Mesenchymal stem cell (in vitro differentiated cells and primary cell): ENCODE measurements around the gene PHF1.
A peak's percentile ranks its signal among the peaks of the same experiment; 100 is the strongest.

Experiments used
- DNase-seq: peaks from one replicate; pipeline ENCODE4 v3.0.0-alpha.2; 2013
- H2AFZ ChIP-seq: one replicate; pipeline ENCODE4 v1.6.1; 2013; ENCODE audit warnings: low read depth, mild to moderate bottlenecking, control low read depth, inconsistent platforms, low read length, moderate library complexity
- H2AK5ac ChIP-seq: 2 replicates; pipeline ENCODE4 v1.6.1; 2013; ENCODE audit warnings: low read length, moderate library complexity, mild to moderate bottlenecking, inconsistent platforms; ENCODE audit not compliant: severe bottlenecking
- H2BK120ac ChIP-seq: one replicate; pipeline ENCODE4 v1.6.1; 2013; ENCODE audit warnings: low read depth, mild to moderate bottlenecking, inconsistent platforms, low read length, moderate library complexity
- H2BK12ac ChIP-seq, 2 experiments: one replicate each; pipeline ENCODE4 v1.6.1; 2013; ENCODE audit warnings: inconsistent platforms in 2 of 2, low read length in 2 of 2, mild to moderate bottlenecking in 2 of 2, moderate library complexity in 2 of 2, control low read depth in 1 of 2
- H2BK15ac ChIP-seq: one replicate; pipeline ENCODE4 v1.6.1; 2013; ENCODE audit warnings: mild to moderate bottlenecking, low read depth, inconsistent platforms; ENCODE audit not compliant: poor library complexity, severe bottlenecking
- H2BK5ac ChIP-seq: 2 replicates; pipeline ENCODE4 v1.6.1; 2013; ENCODE audit warnings: low read depth, mild to moderate bottlenecking, low read length, control low read depth, inconsistent platforms; ENCODE audit not compliant: poor library complexity, severe bottlenecking
- H3K14ac ChIP-seq, 2 experiments: one replicate each; pipeline ENCODE4 v1.6.1; 2013; ENCODE audit warnings: inconsistent platforms in 2 of 2, low read length in 2 of 2, control low read depth in 1 of 2, mild to moderate bottlenecking in 1 of 2, moderate library complexity in 1 of 2
- H3K18ac ChIP-seq, 2 experiments: one replicate each; pipeline ENCODE4 v1.6.1; 2013; ENCODE audit warnings: inconsistent platforms in 2 of 2, low read length in 2 of 2, control low read depth in 1 of 2, low read depth in 1 of 2, mild to moderate bottlenecking in 1 of 2
- H3K23ac ChIP-seq, 2 experiments: one replicate each; pipeline ENCODE4 v1.6.1; 2013; ENCODE audit warnings: inconsistent platforms in 2 of 2, low read length in 2 of 2, mild to moderate bottlenecking in 2 of 2, moderate library complexity in 2 of 2, control low read depth in 1 of 2
- H3K27ac ChIP-seq: 2 replicates; pipeline ENCODE4 v1.5.1; 2013; ENCODE audit warnings: mild to moderate bottlenecking, moderate library complexity, low read length, control low read depth, inconsistent platforms; ENCODE audit not compliant: poor library complexity, severe bottlenecking
- H3K27me3 ChIP-seq, 2 experiments: 2 replicates each; pipeline versions ENCODE4 v1.6.1 to v1.7.0; 2013; ENCODE audit warnings: low read length in 2 of 2, mild to moderate bottlenecking in 2 of 2, moderate library complexity in 2 of 2, control low read depth in 1 of 2, inconsistent platforms in 1 of 2; ENCODE audit not compliant: control insufficient read depth in 1 of 2, insufficient read depth in 1 of 2
- H3K36me3 ChIP-seq, 2 experiments: 2 replicates each; pipeline versions ENCODE4 v1.6.1 to v1.7.0; 2013; ENCODE audit warnings: low read length in 2 of 2, control low read depth in 1 of 2, inconsistent platforms in 1 of 2, low read depth in 1 of 2, mild to moderate bottlenecking in 1 of 2; ENCODE audit not compliant: insufficient read depth in 2 of 2, control insufficient read depth in 1 of 2
- H3K4ac ChIP-seq, 2 experiments: one replicate each; pipeline ENCODE4 v1.6.1; 2013; ENCODE audit warnings: inconsistent platforms in 2 of 2, low read length in 2 of 2, mild to moderate bottlenecking in 2 of 2, moderate library complexity in 2 of 2, control low read depth in 1 of 2, low read depth in 1 of 2
- H3K4me1 ChIP-seq: 2 replicates; pipeline ENCODE4 v1.6.1; 2013; ENCODE audit warnings: low read depth, low read length, control low read depth; ENCODE audit not compliant: control insufficient read depth, insufficient read depth
- H3K4me2 ChIP-seq: 2 replicates; pipeline ENCODE4 v1.6.1; 2013; ENCODE audit warnings: low read length, mild to moderate bottlenecking, inconsistent platforms; ENCODE audit not compliant: poor library complexity, severe bottlenecking
- H3K4me3 ChIP-seq, 2 experiments: 2 replicates each; pipeline versions ENCODE4 v1.5.1 to v1.7.0; 2013; ENCODE audit warnings: low read length in 2 of 2, mild to moderate bottlenecking in 2 of 2, control low read depth in 1 of 2, low read depth in 1 of 2; ENCODE audit not compliant: insufficient read depth in 1 of 2
- H3K79me1 ChIP-seq: replicated peaks from 2 replicates; pipeline ENCODE4 v1.6.1; 2013; ENCODE audit warnings: mild to moderate bottlenecking, control low read depth, low read length, inconsistent platforms; ENCODE audit not compliant: poor library complexity, severe bottlenecking
- H3K9ac ChIP-seq: 2 replicates; pipeline ENCODE4 v1.7.0; 2013; ENCODE audit warnings: mild to moderate bottlenecking, low read length, moderate library complexity
- H3K9me3 ChIP-seq: 2 replicates; pipeline ENCODE4 v1.7.0; 2013; ENCODE audit warnings: mild to moderate bottlenecking, low read length; ENCODE audit not compliant: control insufficient read depth
- H4K8ac ChIP-seq: one replicate; pipeline ENCODE4 v1.6.1; 2013; ENCODE audit warnings: inconsistent platforms, mild to moderate bottlenecking, low read length, moderate library complexity
- H4K91ac ChIP-seq: one replicate; pipeline ENCODE4 v1.6.1; 2013; ENCODE audit warnings: mild to moderate bottlenecking, low read length, inconsistent platforms
- WGBS: methylation state at CpG from one replicate; pipeline ENCODE4 v1.1.7; 2013; ENCODE audit warnings: mixed read lengths; 5-methylcytosine and 5-hydroxymethylcytosine counted together

Gene PHF1

DNA sequence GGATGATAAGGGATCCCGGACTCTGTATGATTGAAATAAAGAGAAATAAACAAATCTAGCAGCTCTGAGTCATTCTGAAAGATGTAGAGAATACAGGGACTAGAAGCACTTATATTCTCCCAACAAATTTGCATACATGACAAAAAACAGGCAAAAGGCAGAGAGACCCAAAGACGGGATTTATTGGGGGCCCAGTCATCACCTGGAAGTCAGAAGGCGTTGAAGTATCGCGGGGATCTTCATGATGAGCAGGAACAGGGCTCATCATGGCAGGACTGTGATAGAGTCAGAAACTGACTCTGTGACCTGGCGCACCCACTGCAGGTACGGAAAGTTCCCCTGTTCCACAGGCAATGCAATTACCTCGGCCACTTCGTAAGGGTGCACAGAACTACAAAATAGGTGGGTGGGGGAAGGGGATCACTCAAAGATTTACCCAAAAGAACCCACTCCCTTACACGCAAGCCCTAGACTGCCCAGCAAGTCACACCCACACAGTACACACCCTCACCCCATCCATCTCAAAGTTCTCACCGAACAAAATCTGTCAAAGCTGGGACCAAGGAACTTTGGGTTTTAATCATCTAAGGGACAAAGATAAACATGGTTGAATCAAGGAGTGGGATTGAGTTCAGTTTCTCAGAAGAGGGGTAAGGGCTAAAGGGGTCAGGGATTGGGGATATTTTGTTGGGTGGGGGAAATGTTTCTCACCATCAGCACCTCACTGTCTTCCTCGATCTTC is 5.7 kb downstream of the PHF1 start:
- WGBS: 57% methylated on average over 8 of the region's 12 CpGs
- Histone ChIP-seq H3K27ac (peak overlapping the region; percentile 77), H3K9ac (peak overlapping the region; percentile 99), H3K79me1 (peaks cover 20% of the 10 kb centered on the region), H2AK5ac (no peak overlapping the region), H2AFZ (no peak overlapping the region), H2BK12ac (peak overlapping the region in 1 of 2 experiments; percentile 19), H3K18ac (no peak overlapping the region), H4K91ac (no peak overlapping the region), H4K8ac (no peak overlapping the region), H3K4me1 (peaks cover 39% of the 10 kb centered on the region), H3K14ac (no peak overlapping the region), H2BK5ac (no peak overlapping the region), H2BK15ac (no peak overlapping the region), H3K4ac (peak overlapping the region in 1 of 2 experiments; percentile 44), H3K36me3 (peaks cover 43 to 50% of the 10 kb centered on the region in 2 experiments), H3K4me3 (peak overlapping the region; percentile 76 to 99), H3K4me2 (peak overlapping the region; percentile 81), H3K27me3 (no peaks in the 10 kb centered on the region), H3K9me3 (no peaks in the 10 kb centered on the region), H3K23ac (no peak overlapping the region), H2BK120ac (no peak overlapping the region)
- no peak for DNase-seq

DNA sequence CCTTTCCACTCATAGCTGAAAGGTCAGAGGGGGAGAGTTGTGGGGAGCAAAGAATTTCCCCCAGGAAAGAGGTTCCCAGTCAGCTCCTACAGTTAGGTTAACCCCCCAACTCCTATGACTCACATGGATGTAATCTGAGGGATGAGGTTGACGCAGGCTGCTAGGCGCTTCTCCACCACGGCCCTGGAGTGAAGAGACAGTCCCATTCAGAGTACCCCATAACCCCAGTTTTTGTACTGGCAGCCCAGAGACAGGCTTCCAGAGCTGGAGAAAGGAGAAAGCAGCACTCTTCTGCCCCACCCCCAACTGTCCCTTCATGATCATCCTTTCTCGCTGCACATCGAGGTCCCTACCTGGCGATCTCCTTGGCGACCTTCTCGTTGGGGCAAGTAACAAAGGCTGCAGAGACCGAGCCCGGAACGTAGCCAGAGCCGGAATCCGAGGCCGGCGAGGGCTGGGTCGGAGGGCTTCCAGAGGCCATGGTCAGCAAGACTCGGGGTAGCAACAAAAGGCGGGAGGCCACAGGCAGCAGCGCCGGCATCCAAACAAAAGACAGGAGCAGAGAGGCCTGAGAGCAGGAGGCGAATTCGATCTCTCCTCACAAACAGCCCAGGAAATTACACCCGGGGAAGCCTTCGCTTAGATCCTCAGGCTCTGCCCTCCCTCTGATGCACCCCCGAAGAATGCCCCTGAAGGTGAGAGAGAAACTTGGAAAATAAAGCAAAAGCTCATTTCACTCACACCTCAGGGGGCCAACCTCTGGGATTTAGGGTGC is 6.5 kb downstream of the PHF1 start:
- Histone ChIP-seq H3K23ac (no peak overlapping the region), H3K4me2 (peak overlapping the region; percentile 81), H3K9ac (peak overlapping the region; percentile 99), H3K4me3 (peak overlapping the region; percentile 76 to 99), H2BK5ac (peak overlapping the region; percentile 40), H3K18ac (peak overlapping the region; percentile 49 to 90), H3K27me3 (no peaks in the 10 kb centered on the region), H3K79me1 (peaks cover 22% of the 10 kb centered on the region), H3K27ac (peak overlapping the region; percentile 77), H4K91ac (peak overlapping the region; percentile 72), H3K14ac (peak overlapping the region in 1 of 2 experiments; percentile 96), H4K8ac (peak overlapping the region; percentile 72), H2AK5ac (no peak overlapping the region), H3K36me3 (peaks cover 40 to 53% of the 10 kb centered on the region in 2 experiments), H2AFZ (no peak overlapping the region), H2BK120ac (no peak overlapping the region), H3K4me1 (peaks cover 34% of the 10 kb centered on the region), H2BK15ac (peak overlapping the region; percentile 45), H3K9me3 (no peaks in the 10 kb centered on the region), H2BK12ac (peak overlapping the region; percentile 14 to 54), H3K4ac (peak overlapping the region; percentile 42 to 90)
- peak; percentile 88 for DNase-seq
- WGBS: 1% methylated on average over 15 of the region's 25 CpGs

DNA sequence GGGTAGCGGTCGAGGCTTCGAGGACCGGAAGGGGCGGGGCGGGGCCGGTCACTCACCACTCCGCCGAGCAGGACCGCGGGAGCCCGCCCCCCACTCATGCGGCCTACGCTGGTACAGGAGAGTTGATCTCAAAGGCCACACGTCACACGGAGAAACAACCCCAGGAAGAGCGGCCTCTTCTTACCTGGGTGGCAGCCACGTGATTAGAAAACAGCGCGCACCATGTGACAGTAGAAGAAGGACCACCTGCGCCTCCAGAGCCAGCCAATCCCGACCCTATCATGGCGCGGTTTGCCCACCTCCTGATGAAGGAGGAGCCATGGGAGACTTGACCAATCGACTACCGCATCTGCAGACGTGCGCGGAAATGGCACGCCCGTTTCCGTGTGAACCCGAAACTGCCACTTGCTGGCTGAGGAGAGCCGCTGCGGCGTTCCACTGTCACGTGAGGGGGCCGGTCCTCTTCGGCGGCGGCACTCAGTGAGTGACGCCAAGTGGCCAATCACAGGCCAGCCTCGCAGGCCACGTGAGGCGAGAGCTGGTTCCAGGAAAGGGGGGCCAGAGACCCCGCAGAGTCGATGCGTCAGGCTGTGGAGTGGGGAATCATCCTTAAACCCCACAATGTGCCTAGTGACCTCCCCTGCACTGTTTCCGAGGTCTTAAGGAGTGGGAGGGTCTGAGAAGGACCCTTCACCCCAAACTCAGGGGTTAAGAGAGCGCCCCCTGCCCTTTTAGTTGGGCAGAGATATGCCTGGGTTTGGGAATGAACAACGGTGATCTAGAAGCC is 7.3 kb downstream of the PHF1 start, which contains the start of gene CUTA:
Gene CUTA (minus strand): TSS at position 205 of the 787 bp plus-strand sequence. CDS start 107 bp downstream, at position 98.
- Histone ChIP-seq H3K9ac (peak within 1 kb of the TSS; percentile 99), H2AFZ (peak within 1 kb of the TSS; percentile 64)
- under 1% methylated on average over 47 of the region's 51 CpGs for WGBS

More for the DNA sequence above, 7.3 kb downstream of the PHF1 start, which contains the start of gene CUTA:
- peak within 1 kb of the TSS; percentile 96 for H4K8ac ChIP-seq
- H4K91ac ChIP-seq: peak within 1 kb of the TSS; percentile 96
- peaks cover 23% of the 10 kb centered on the region for H3K79me1 ChIP-seq
- H3K9me3 ChIP-seq: no peaks in the 10 kb centered on the region
- peak within 1 kb of the TSS; percentile 73 to 94 for H2BK12ac ChIP-seq
- H3K18ac ChIP-seq: peak within 1 kb of the TSS; percentile 56 to 93
- H3K4me3 ChIP-seq: peak within 1 kb of the TSS; percentile 76 to 99
- H3K27ac ChIP-seq: peak within 1 kb of the TSS; percentile 87
- peak; percentile 100 for DNase-seq
- peaks cover 33 to 53% of the 10 kb centered on the region in 2 experiments for H3K36me3 ChIP-seq
- peak within 1 kb of the TSS in 1 of 2 experiments; percentile 35 for H3K23ac ChIP-seq
- peak within 1 kb of the TSS in 1 of 2 experiments; percentile 96 for H3K14ac ChIP-seq
- H3K4ac ChIP-seq: peak within 1 kb of the TSS; percentile 79 to 90
- H3K4me1 ChIP-seq: peaks cover 29% of the 10 kb centered on the region
- H2BK5ac ChIP-seq: peak within 1 kb of the TSS; percentile 48
- H3K4me2 ChIP-seq: peak within 1 kb of the TSS; percentile 81
- H3K27me3 ChIP-seq: no peaks in the 10 kb centered on the region
- H2AK5ac ChIP-seq: peak within 1 kb of the TSS; percentile 82
- H2BK15ac ChIP-seq: peak within 1 kb of the TSS; percentile 87
- peak within 1 kb of the TSS; percentile 56 for H2BK120ac ChIP-seq
